Osteoblast (primary cell): ENCODE results near the gene PCDH9. TPM values are rescaled to one million over a fixed set of nuclear protein-coding genes. Genes with fewer than 3 reads are reported as not detected.

Source experiments
- DNase-seq: peaks from one replicate; pipeline ENCODE4 v3.0.0; 2011; ENCODE audit warnings: low spot score, mixed read lengths; ENCODE audit not compliant: insufficient read length; ENCODE audit errors: missing footprints
- H2AFZ ChIP-seq: 2 replicates; pipeline ENCODE4 v1.6.0; 2011; ENCODE audit warnings: mild to moderate bottlenecking, low read length
- H3K27ac ChIP-seq: 2 replicates; pipeline ENCODE4 v1.5.1; 2011; ENCODE audit warnings: mild to moderate bottlenecking, low read depth, low read length, moderate library complexity
- H3K27me3 ChIP-seq: 2 replicates; pipeline ENCODE4 v1.6.0; 2012; ENCODE audit warnings: mild to moderate bottlenecking, control low read depth, inconsistent platforms, low read length, moderate library complexity; ENCODE audit not compliant: insufficient read depth
- H3K36me3 ChIP-seq: 2 replicates; pipeline ENCODE4 v1.5.1; 2011; ENCODE audit warnings: mild to moderate bottlenecking, low read length, control low read depth, moderate library complexity; ENCODE audit not compliant: insufficient read depth
- H3K4me1 ChIP-seq: 2 replicates; pipeline ENCODE4 v1.5.1; 2011; ENCODE audit warnings: mild to moderate bottlenecking, low read length, control low read depth, moderate library complexity; ENCODE audit not compliant: insufficient read depth
- H3K4me2 ChIP-seq: 2 replicates; pipeline ENCODE4 v1.6.0; 2011; ENCODE audit warnings: mild to moderate bottlenecking, low read length; ENCODE audit not compliant: insufficient read depth
- H3K4me3 ChIP-seq: fragments of 200-600 bp; sonication (generic); 3 replicates; pipeline ENCODE4 v1.5.1; 2012; ENCODE audit warnings: mild to moderate bottlenecking, low read length, inconsistent platforms; ENCODE audit not compliant: insufficient read depth
- H3K79me2 ChIP-seq: 2 replicates; pipeline ENCODE4 v1.6.0; 2012; ENCODE audit warnings: mild to moderate bottlenecking, low read length, control low read depth, inconsistent platforms; ENCODE audit not compliant: insufficient read depth
- H3K9me3 ChIP-seq: 2 replicates; pipeline ENCODE4 v1.5.1; 2011; ENCODE audit warnings: low read depth, low read length, control low read depth
- H4K20me1 ChIP-seq: 2 replicates; pipeline ENCODE4 v1.6.0; 2012; ENCODE audit warnings: mild to moderate bottlenecking, low read length, control low read depth; ENCODE audit not compliant: insufficient read depth
- CTCF ChIP-seq: IDR thresholded peaks from 2 replicates; pipeline ENCODE4 v1.5.1; 2011; ENCODE audit warnings: mild to moderate bottlenecking, low read depth, low read length, moderate library complexity; ENCODE audit errors: extremely low read depth
- total RNA-seq: library from RNA; depleted of rRNA; stranded (reverse); fragments of >200 nt; gene quantifications from 2 replicates; pipeline ENCODE4 v1.2.3, GENCODE V29; 2012

The PCDH9 gene
- total RNA-seq, 1 donor: 1.1 TPM

- Histone ChIP-seq H3K4me1 (no peaks in the 10 kb centered on the region), H2AFZ (no peak overlapping the region), H3K4me2 (no peak overlapping the region), H3K27ac (no peak overlapping the region), H3K27me3 (no peaks in the 10 kb centered on the region), H4K20me1 (no peaks in the 10 kb centered on the region), H3K36me3 (no peaks in the 10 kb centered on the region), H3K4me3 (no peak overlapping the region), H3K9me3 (no peaks in the 10 kb centered on the region), H3K79me2 (no peaks in the 10 kb centered on the region)
- no peak for TF ChIP-seq CTCF
- DNase-seq: no peak
Measured at GRCh38 chr13:67238861-67239260, 8.7 kb upstream of the PCDH9 start.

- Histone ChIP-seq H3K9me3 (no peaks in the 10 kb centered on the region), H3K27ac (no peak overlapping the region), H4K20me1 (no peaks in the 10 kb centered on the region), H3K4me3 (no peak overlapping the region), H3K4me2 (no peak overlapping the region), H3K27me3 (no peaks in the 10 kb centered on the region), H3K36me3 (no peaks in the 10 kb centered on the region), H2AFZ (no peak overlapping the region), H3K4me1 (no peaks in the 10 kb centered on the region), H3K79me2 (no peaks in the 10 kb centered on the region)
- TF ChIP-seq CTCF: peak; percentile 67
- peak; percentile 71 for DNase-seq
Measured at GRCh38 chr13:67238277-67238859, 8.2 kb upstream of the PCDH9 start.

GRCh38 chr13:67235265-67235664 lies 5.1 kb upstream of the PCDH9 start:
- H3K4me1 ChIP-seq: no peaks in the 10 kb centered on the region
- H2AFZ ChIP-seq: no peak overlapping the region
- no peaks in the 10 kb centered on the region for H3K36me3 ChIP-seq
- no peaks in the 10 kb centered on the region for H3K79me2 ChIP-seq
- H3K4me2 ChIP-seq: no peak overlapping the region
- no peak for DNase-seq
- H3K27ac ChIP-seq: no peak overlapping the region
- H3K4me3 ChIP-seq: no peak overlapping the region
- H3K9me3 ChIP-seq: no peaks in the 10 kb centered on the region
- no peaks in the 10 kb centered on the region for H3K27me3 ChIP-seq
- no peaks in the 10 kb centered on the region for H4K20me1 ChIP-seq
- TF ChIP-seq CTCF: no peak

GRCh38 chr13:67232384-67232783 lies 2.2 kb upstream of the PCDH9 start:
- H3K4me1 ChIP-seq: peaks cover 14% of the 10 kb centered on the region
- H3K4me3 ChIP-seq: no peak overlapping the region
- no peaks in the 10 kb centered on the region for H4K20me1 ChIP-seq
- H3K36me3 ChIP-seq: no peaks in the 10 kb centered on the region
- H3K27me3 ChIP-seq: no peaks in the 10 kb centered on the region
- DNase-seq: no peak
- TF ChIP-seq CTCF: no peak
- no peak overlapping the region for H3K4me2 ChIP-seq
- no peaks in the 10 kb centered on the region for H3K9me3 ChIP-seq
- H2AFZ ChIP-seq: no peak overlapping the region
- no peak overlapping the region for H3K27ac ChIP-seq
- H3K79me2 ChIP-seq: no peaks in the 10 kb centered on the region
